NB4 (cell line): ENCODE measurements around the gene SEZ6L2.
A peak's percentile ranks its signal among the peaks of the same experiment; 100 is the strongest.

Experiments used
- DNase-seq: peaks from one replicate; pipeline ENCODE4 v3.0.0; 2010; ENCODE audit warnings: low read depth
- H3K4me3 ChIP-seq: one replicate; pipeline ENCODE4 v1.5.1; 2011; ENCODE audit warnings: mild to moderate bottlenecking, low read depth, low read length, moderate library complexity
- CTCF ChIP-seq: IDR thresholded peaks from one replicate; pipeline ENCODE4 v1.5.1; 2012; ENCODE audit warnings: low read depth, low read length
- MAX ChIP-seq: IDR thresholded peaks from 2 replicates; pipeline ENCODE4 v1.6.1; 2011; ENCODE audit warnings: low read depth, low read length
- MYC ChIP-seq: IDR thresholded peaks from 2 replicates; pipeline ENCODE4 v1.6.1; 2011; ENCODE audit warnings: low read depth, low read length
- POLR2A ChIP-seq: IDR thresholded peaks from 2 replicates; pipeline ENCODE4 v1.6.1; 2011; ENCODE audit warnings: mild to moderate bottlenecking; ENCODE audit not compliant: insufficient read length; ENCODE audit errors: extremely low read depth

SEZ6L2 gene

GRCh38 chr16:29925781-29926710 is 26.7 kb upstream of the SEZ6L2 start, which contains the start of gene KCTD13:
KCTD13 (minus strand) TSS chr16:29926226; CDS start chr16:29926033, 193 bp downstream.
- H3K4me3 ChIP-seq, result peak within 1 kb of the TSS; percentile 90
- DNase-seq, result peak; percentile 87
- no peak for TF ChIP-seq CTCF
- no peak for TF ChIP-seq MYC
- peak; percentile 97 for TF ChIP-seq POLR2A
- TF ChIP-seq MAX, result peak; percentile 30; the same call in 1 of the 2 replicates

GRCh38 chr16:29925105-29925756 is 25.9 kb upstream of the SEZ6L2 start:
- TF ChIP-seq CTCF (no peak), MYC (no peak), MAX (no peak), POLR2A (no peak)
- peak; percentile 56 for DNase-seq
- peak overlapping the region; percentile 90 for H3K4me3 ChIP-seq

- H3K4me3 ChIP-seq, result no peak overlapping the region
- DNase-seq, result no peak
- TF ChIP-seq MYC (no peak), MAX (no peak), CTCF (no peak), POLR2A (no peak)
Observed at GRCh38 chr16:29922986-29923501, 23.7 kb upstream of the SEZ6L2 start.

GRCh38 chr16:29922326-29922725 is 23.0 kb upstream of the SEZ6L2 start:
- DNase-seq, result no peak
- no peak overlapping the region for H3K4me3 ChIP-seq
- TF ChIP-seq POLR2A (no peak), CTCF (no peak), MYC (no peak), MAX (no peak)

- TF ChIP-seq MAX (no peak), CTCF (no peak), POLR2A (no peak), MYC (no peak)
- H3K4me3 ChIP-seq, result no peak overlapping the region
- no peak for DNase-seq
Observed at GRCh38 chr16:29921034-29921385, 21.7 kb upstream of the SEZ6L2 start.
